SIG-M5 (cell line): ENCODE measurements around the gene CHIA.

ENCODE experiments used
- DNase-seq: peaks from one replicate; lab custom pipeline; 2025; lab: John Stamatoyannopoulos, UW

Gene CHIA

GRCh38 chr1:111290630-111291029 is at the start of gene CHIA:
TSS of gene CHIA (plus strand) at chr1:111290851. CDS start at chr1:111310468, 19,617 bp downstream.
- DNase-seq, result no peak

GRCh38 chr1:111241797-111242196 is 48.9 kb upstream of the CHIA start:
- no peak for DNase-seq

GRCh38 chr1:111242805-111243523 is 47.7 kb upstream of the CHIA start:
- DNase-seq, result no peak

- no peak for DNase-seq
Observed at GRCh38 chr1:111247125-111247838, 43.4 kb upstream of the CHIA start.

GRCh38 chr1:111249960-111250359 is 40.7 kb upstream of the CHIA start:
- DNase-seq, result no peak

- no peak for DNase-seq
Observed at GRCh38 chr1:111251570-111251969, 39.1 kb upstream of the CHIA start.

- DNase-seq, result no peak
Observed at GRCh38 chr1:111252786-111253185, 37.9 kb upstream of the CHIA start.

- DNase-seq, result no peak
Observed at GRCh38 chr1:111253876-111254275, 36.8 kb upstream of the CHIA start.

- no peak for DNase-seq
Observed at GRCh38 chr1:111256988-111257658, 33.5 kb upstream of the CHIA start.

- no peak for DNase-seq
Observed at GRCh38 chr1:111267801-111268508, 22.7 kb upstream of the CHIA start.

- DNase-seq, result no peak
Observed at GRCh38 chr1:111269825-111270406, 20.7 kb upstream of the CHIA start.

- DNase-seq, result no peak
Observed at GRCh38 chr1:111270771-111271463, 19.7 kb upstream of the CHIA start.

GRCh38 chr1:111271464-111271801 is 19.2 kb upstream of the CHIA start:
- DNase-seq, result no peak

- DNase-seq, result no peak
Observed at GRCh38 chr1:111272081-111272480, 18.6 kb upstream of the CHIA start.

- no peak for DNase-seq
Observed at GRCh38 chr1:111274653-111275052, 16.0 kb upstream of the CHIA start.

GRCh38 chr1:111275079-111275478 is 15.6 kb upstream of the CHIA start:
- DNase-seq, result no peak

- no peak for DNase-seq
Observed at GRCh38 chr1:111275780-111276433, 14.7 kb upstream of the CHIA start.

- no peak for DNase-seq
Observed at GRCh38 chr1:111279144-111279543, 11.5 kb upstream of the CHIA start.

GRCh38 chr1:111280267-111280666 is 10.4 kb upstream of the CHIA start:
- no peak for DNase-seq

GRCh38 chr1:111281411-111281810 is 9.2 kb upstream of the CHIA start:
- no peak for DNase-seq

- no peak for DNase-seq
Observed at GRCh38 chr1:111283838-111284237, 6.8 kb upstream of the CHIA start.
